Stimulated activated CD8-positive, alpha-beta memory T cell treated with anti-CD3 and anti-CD28 coated beads, Interleukin-15, amount 100 ng/mL, for 24 hours (primary cell): ENCODE data around the gene LANCL3.
"Not testable (repeated sequence)": the region's sequence is repeated elsewhere in the genome, so short reads cannot be mapped to it uniquely, and the experiment has no call there.

ENCODE experiments used
- DNase-seq: peaks from one replicate; pipeline ENCODE4 v3.0.0-alpha.2; 2020; ENCODE audit warnings: low read depth

The LANCL3 gene

DNA sequence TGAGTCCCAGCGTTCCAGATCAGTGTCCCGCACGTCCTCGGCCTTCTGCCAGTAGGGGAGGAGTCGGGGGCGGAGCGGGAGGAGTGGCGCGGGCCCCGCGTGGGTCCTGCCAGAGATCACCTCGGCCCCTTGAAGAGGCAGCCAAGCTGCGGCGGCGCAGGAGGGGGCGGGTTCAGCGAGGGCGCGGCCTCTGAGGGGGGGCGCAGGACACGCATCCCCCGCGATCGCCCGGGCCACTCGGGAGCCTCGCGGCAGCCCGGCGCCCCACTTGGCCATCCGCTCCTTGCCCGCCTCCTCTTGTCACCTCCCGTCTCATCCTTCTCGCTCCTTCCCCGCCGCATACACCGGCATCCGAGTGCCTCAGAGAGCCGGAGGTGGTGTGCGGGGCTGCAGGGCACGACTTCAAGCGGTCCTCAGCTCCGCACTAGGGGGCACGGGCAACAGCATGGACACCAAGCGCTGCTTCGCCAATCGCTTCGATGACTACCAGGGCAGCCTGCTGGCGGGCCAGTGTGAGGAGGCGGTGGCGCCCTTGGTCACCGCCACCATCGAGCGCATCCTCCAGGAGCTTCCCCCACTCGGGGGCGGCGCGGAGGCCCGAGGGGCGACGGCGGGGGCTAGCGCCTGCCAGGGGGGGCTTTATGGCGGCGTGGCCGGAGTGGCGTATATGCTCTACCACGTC, at the start of gene LANCL3:
Gene LANCL3, plus strand, starts transcription at position 236 of the 682 bp plus-strand sequence. Its CDS starts 210 bp downstream, at position 446.
- DNase-seq, result not testable (repeated sequence)

DNA sequence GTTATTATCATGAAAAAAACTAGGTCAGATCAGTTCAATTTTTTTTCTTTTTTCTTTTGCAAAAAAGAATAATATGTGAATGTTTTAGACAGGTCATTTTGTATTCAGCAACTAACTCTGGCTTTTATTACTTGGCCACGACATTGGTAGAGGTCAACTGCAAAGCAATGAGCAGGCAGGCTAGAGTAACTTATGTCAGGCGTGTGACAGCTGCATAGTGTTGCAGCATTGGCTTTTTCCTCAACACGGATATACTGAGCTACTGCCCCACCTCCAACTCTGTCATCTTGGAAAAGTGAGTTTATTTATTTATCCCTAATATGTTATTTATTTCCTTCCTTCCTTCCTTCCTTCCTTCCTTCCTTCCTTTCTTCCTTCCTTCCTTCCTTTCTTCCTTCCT, 47.8 kb upstream of the LANCL3 start:
- not testable (repeated sequence) for DNase-seq

DNA sequence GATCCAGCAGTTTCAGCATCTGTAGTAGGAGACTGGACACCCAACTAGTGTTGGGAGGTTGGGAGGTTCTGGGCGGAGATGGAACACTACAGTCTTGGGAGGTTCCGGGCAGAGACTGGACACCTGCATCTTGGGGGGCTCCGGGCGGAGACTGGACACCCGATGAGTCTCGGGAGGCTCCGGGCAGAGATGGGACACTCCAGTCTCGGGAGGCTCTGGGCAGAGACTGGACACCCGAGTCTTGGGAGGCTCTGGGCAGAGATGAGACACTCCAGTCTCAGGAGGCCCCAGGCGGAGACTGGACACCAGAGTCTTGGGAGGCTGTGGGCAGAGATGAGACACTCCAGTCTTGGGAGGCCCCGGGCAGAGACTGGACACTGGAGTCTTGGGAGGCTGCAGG, 29.5 kb upstream of the LANCL3 start:
- no peak for DNase-seq

DNA sequence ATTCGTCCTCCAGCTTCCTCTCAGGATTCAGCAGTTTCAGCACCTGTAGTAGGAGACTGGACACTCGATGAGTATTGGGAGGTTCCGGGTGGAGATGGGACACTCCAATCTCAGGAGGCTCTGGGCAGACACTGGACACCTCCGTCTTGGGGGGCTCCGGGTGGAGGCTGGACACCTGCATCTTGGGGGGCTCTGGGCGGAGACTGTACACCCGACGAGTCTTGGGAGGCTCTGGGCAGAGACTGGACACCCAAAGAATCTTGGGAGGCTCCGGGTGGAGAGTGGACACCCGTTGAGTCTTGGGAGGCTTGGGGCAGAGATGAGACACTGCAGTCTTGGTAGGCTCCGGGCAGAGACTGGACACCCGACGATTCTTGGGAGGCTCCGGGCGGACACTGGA, 28.7 kb upstream of the LANCL3 start:
- no peak for DNase-seq

DNA sequence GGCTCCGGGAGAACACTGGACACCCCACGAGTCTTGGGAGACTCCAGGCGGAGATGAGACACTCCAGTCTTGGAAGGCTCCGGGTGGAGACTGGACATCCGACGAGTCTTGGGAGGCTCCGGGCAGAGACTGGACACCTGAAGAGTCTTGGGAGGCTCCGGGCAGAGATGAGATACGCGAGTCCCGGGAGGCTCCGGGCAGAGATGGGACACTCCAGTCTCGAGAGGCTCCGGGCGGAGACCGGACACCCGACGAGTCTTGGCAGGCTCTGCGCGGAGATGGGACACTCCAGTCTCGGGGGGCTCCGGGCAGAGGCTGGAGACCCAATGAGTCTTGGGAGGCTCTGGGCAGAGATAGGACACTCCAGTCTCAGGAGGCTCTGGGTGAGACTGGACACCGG, 28.1 kb upstream of the LANCL3 start:
- no peak for DNase-seq

DNA sequence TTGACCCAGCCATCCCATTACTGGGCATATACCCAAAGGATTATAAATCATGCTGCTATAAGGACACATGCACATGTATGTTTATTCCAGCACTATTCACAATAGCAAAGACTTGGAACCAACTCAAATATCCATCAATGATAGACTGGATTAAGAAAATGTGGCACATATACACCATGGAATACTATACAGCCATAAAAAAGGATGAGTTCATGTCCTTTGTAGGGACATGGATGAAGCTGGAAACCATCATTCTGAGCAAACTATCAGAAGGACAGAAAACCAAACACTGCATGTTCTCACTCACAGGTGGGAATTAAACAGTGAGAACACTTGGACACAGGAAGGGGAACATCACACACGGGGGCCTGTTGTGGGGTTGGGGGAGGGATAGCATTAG, 26.9 kb upstream of the LANCL3 start:
- not testable (repeated sequence) for DNase-seq

DNA sequence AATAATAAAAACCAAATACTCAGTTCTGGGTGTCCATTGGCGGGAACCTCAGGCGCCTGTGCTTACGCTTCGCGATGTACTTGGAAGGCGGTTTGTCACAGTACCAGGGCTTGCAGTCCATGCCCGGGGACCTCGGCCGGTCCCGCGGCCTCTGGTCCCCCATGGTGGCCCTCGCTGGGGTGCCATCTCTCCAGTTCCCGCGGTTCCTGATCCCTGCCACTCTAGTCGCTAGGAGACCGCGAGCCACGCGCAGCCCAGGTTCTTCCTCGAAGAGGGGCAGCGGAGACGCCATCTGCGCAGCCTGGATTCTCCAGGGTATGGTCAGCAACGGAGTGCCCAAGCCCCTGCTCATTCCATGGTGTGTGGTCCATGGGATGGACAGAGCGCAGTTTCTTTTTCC, 26.4 kb upstream of the LANCL3 start:
- no peak for DNase-seq

DNA sequence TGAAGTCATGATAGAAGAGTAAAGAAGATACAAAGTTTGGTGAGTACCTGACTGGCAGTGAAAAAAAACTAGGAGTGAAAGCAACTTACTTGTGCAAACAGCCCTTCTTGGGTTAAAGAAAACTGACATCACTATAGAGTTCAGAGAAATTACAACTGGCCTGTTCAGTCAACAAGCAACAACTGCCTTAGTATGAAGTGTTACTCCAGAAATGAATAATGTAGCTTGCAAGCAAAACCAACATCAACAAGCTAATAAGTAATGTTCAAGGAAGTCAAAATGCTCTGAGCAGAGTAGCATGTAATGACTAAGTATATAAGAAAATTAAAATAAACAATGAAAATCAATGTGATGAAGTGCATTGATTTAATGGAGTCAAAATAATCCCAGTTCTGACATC, 21.8 kb upstream of the LANCL3 start:
- not testable (repeated sequence) for DNase-seq

DNA sequence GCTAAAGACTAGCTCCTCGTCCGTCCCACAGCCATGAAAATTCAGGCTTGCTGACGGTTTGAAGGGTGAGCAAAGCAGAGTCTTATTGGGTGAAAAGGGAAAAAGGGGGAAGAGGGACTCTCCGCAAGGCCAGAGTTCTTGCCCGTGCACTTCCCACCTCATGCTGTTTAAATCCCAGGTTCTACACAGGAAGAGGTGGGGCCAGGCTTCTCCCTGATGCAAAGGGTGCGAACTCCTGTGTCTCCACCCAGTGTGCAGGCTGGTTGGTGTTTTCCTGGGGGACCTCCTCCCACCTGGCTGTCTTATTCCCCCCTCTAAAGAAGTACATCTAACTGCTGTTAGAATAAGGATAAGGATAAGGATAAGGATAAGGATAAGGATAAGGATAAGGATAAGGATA, 18.0 kb upstream of the LANCL3 start:
- no peak for DNase-seq

DNA sequence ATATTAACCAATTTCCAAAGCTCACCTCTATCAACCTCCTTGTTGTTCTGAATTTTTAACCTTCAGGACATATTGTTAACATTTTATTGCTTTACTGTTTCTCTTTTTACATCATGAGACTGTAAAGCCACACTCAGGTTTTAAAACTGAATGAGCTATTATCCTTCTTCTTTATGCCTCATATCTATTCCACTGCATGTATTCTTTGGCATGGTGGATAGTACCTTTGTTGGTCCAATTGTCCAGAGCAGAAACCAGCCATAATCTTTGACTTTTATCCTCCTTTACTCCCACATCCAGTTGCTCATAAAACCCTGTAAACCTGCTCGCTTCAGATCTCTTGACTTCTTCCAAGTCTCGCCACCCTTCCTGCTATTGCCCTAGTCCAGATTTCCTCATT, 6.2 kb upstream of the LANCL3 start:
- not testable (repeated sequence) for DNase-seq

DNA sequence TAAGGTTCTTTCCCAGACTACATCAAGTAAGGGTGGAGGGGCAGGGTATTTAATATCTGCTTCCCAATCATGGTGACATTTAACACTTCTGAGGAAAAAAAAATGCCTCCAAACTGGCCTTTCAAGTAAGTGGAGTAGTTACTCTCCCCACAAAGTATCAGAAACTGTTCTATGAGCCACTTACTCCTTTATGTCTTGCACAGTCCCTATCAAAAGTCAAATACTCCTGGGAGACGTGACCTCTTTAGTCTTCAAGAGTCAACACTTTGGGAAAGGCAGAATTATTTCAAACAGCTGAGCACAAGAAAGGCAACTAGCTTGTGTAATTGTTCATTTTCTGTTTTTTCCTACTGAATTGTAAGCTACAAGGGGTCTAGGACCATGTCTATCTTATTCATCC, 1.1 kb upstream of the LANCL3 start:
- not testable (repeated sequence) for DNase-seq

DNA sequence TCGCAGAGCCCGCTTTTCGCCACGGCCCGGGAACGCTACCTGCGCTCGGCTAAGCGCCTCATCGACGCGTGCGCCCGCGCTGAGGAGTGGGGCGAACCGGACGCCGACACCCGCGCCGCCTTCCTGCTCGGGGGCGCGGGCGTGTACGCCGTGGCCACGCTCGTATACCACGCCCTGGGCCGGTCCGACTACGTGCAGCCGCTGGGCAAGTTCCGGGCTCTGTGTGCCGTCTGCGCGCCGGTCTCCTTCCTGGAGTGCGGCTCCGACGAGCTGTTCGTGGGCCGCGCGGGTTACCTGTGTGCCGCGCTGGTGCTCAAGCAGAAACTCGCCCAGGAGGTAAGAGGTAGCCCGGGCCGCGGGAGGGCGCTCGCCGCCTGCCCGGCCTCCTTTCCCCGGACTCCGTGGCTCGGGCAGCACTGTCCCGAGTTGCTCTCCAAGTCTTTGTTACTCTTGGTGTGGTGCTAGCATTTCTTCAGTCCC, 687 bp downstream of the LANCL3 start:
- not testable (repeated sequence) for DNase-seq

DNA sequence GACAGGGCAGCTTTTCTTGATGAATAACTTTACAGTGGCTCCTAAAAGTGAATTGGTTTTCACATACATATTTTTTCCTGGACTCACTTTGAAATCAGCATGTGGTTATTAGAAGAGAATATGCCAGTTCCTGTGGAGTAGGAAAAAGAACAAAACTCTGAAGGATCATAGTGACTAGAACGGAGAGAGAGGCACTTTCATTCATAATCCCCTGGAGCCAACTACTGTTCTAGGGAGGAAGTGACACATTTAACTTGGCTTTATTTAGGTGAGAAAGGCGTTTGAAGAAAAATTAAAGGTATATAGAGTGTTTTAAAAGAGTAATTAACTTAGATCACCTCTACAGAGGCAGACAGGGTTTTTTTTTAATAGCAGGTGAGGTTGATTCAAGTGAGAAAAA, 1.7 kb downstream of the LANCL3 start:
- not testable (repeated sequence) for DNase-seq

DNA sequence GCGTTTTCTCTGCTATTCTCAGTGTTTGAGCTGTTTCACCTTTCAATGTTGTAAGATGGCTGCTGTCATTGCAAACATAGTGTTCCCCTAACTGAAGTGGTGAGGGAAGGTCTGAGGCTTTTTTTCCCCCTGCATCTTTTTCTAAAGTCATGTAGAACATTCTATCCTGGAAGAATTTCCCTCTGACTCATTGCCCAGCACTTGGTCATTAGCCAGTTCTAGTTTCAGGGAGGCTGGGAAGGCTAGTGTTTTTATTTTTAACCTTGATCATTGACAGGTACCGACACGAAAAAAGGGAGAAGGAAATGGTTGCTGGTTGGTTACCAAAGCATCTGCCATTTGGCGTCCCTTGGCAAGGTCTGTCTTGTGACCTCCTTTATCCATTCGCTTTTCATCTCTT, 6.6 kb downstream of the LANCL3 start:
- no peak for DNase-seq

DNA sequence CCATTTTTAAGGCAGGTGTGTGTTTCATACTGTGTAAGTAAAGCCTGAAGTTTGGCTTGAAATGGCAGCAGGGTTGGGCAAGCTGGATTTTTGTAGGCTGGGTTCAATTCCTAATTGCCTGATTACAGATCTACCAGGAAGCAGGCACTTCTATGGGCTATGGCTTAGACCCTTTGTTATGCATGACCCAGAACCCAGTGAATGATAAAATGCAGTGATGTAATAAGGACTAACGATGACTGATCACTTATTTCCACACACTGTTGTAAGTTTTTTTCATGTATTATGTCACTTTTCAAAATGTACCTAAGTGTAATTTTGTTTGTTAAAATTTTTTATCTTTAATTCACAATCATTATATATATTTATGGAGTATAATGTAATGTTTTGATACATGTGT, 8.6 kb downstream of the LANCL3 start:
- DNase-seq, result no peak

DNA sequence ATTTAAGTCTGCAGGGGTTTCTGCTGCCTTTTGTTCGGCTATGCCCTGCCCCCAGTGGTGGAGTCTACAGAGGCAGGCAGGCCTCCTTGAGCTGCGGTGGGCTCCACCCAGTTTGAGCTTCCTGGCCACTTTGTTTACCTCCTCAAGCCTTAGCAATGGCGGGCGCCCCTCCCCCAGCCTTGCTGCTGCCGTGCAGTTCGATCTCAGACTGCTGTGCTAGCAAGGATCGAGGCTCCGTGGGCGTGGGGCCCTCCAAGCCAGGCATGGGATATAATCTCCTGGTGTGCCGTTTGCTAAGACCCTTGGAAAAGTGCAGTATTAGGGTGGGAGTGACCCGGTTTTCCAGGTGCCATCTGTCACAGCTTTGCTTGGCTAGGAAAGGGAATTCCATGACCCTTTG, 15.9 kb downstream of the LANCL3 start:
- DNase-seq, result not testable (repeated sequence)

DNA sequence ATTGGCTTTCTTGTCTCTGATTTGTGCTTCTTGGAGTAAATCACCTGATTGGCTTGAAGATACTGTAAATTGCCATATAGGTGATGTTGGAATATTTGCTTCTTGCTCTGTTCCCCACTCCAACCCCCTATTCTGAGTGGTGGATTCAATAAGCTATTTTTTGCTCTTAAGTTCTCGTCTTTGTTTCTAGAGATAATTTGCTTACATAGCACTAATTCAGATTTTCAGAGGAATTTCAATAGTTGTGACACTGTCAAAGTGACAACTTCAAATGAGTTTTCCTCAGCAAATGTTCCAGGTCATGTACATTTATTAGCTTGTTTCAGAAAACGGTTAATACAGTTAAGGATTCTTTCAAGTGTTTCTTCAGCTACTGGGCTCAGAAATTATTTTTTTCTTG, 18.6 kb downstream of the LANCL3 start:
- no peak for DNase-seq

DNA sequence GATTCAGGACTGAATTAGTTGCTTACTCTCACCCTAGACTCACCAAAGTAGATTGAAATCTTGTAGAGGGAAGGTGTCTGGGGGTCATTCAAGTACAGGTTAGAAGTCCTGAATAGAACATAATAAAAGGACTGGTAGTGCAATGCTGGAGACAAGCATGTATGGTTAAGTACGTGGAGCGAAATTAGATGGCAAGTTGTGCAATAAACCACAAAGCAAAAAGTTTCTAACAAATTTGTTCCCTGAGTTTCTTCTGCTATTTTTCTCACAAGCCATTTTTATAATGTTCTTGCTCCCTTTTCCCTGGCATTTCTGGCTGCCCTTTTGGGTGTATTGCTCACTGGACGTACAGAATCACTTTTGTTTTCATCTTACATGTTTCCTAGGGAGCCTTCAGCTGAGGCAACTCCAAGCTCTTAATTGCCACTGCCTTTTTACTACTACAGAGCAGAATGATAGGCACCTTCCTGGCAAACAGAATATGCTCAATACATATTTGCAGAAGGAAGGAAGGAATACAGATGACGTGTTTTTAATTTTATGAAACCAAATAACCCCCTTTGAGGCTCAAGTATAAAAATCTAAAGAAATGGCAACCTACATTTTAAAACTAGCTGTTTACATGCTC, 23.4 kb downstream of the LANCL3 start:
- DNase-seq, result no peak

DNA sequence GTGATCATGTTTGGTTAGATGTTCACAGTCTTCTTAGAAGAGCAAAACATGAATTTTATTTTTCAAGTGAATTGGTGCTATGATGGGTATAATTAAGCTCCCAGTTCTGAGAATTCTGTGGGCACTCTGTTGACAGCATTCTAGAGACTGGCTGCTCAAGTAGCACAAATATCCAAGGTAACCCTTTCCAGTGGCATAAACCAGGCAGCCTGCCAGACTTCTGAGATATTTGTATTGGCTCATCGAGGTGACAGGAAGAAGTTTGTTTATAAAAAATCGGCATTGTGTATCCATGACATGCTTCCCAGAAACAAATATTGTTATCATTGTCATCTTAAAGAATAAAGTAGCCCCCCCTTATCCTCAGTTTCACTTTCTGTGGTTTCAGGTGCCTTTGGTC, 28.3 kb downstream of the LANCL3 start:
- no peak for DNase-seq

DNA sequence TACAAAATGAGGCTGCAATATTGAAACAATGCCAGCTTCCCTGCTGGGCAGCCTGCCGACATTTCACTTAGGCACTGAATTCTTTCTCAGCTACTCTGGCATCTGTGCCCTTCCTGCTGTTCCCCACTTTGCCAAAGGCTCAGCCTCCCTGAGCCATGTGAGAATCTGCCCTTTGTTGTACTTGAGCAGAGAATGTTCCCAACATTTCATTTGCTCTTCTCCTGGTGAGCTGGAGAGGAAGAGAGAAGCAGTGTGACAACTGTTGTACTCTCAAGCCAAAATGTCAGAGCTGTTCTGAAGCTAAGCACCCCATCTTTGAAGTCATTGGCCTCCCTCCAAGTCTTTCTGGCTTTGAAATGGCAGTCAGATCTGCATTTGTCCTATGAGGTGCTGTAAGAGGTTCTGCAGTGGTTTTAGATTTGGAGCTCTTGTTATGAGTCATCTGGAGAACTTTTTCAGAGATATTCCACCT, 32.5 kb downstream of the LANCL3 start:
- DNase-seq, result no peak

DNA sequence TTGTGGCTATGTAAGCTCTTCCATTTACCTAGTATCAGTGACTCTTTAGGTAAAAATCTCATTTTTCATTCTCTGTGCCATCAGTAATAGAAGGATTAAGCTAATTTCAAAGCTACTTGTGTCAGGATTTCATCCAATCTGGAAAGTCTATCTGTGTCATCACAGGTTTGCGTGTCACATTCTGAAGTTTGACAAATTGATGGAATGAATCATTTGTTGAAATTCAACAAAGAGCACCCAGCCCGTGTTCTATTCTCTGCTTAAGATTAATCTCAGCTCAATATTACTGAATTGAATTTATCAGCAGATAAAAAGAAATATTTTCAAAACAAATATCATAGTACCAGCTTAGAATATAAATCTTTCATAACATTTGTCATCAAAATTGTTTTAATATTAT, 35.8 kb downstream of the LANCL3 start:
- no peak for DNase-seq

DNA sequence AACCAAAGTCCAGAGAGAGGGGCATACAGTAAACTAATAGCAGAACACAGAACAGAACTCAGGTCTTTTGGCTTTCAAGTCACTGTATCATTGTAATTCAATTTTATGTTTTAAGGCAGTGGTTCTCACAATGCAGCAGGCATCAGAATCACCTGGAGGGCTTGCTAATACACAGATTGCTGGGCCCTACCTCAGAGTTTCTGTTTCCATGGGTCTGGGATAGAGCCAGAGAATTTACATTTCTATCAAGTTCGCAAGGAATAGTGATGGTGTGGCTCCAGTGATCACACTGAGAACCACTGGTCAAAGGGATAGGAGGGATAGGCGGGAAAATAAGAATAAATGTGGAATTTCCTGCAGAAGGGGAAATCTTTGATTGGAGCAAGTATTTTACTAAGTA, 36.7 kb downstream of the LANCL3 start:
- DNase-seq, result no peak

DNA sequence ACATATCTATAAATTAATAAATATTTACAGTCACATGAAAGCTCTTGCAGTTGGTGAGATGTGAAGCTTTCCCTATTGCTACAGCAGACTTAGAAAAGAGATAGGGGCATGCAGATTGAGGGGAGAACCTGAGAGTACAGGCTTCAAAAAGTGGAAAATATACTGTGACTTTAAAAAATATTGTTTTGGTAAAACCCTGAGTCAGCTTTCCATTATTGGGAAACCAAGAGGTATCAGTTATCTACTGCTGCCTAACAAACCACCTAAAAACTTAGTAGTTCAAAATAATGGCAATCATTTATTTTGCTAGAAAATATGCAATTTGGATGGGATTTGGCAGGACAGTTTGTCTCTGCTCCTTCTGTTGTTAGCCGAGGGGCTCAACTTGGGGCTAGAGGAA, 38.3 kb downstream of the LANCL3 start:
- DNase-seq, result no peak

DNA sequence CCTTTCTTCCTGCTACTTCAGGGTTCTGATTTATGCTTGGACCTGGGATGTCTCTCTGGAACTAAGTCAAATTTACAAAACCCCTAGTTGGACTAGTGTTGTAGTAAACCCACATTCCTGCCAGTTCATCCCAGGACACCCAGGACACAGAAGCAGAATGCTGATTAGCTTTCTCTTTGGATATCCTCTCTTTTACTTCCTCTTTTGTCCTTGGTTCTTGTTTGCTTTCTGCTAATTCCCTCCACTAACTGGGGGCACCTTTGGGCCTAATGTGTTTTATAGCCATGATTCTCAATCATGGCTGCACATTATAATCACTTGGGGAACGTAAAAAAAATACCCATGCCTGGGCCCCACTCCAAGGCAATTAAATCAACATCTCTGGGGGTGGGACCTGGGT, 42.5 kb downstream of the LANCL3 start:
- DNase-seq, result no peak
